DMS53 treated with DMSO at 0.1 percent for 48 hours (cell line): ENCODE data around the gene PRRT4.
A peak's percentile ranks its signal among the peaks of the same experiment; 100 is the strongest.

ENCODE experiments used
- DNase-seq: peaks from one replicate; lab custom pipeline; 2025; ENCODE audit not compliant: unreplicated experiment; lab: John Stamatoyannopoulos, UW

PRRT4 gene

GRCh38 chr7:128395748-128396147 is 34.3 kb upstream of the PRRT4 start:
- no peak for DNase-seq

- DNase-seq = no peak
These were observed 33.5 kb upstream of the PRRT4 start for GRCh38 chr7:128394904-128395496.

GRCh38 chr7:128393526-128394330 is 32.2 kb upstream of the PRRT4 start:
- DNase-seq = no peak

- no peak for DNase-seq
These were observed 31.2 kb upstream of the PRRT4 start for GRCh38 chr7:128392446-128393327.

GRCh38 chr7:128391805-128392204 is 30.3 kb upstream of the PRRT4 start:
- DNase-seq = no peak

GRCh38 chr7:128390871-128391565 is 29.5 kb upstream of the PRRT4 start:
- no peak for DNase-seq

GRCh38 chr7:128389618-128390329 is 28.3 kb upstream of the PRRT4 start:
- DNase-seq = no peak

GRCh38 chr7:128389085-128389617 is 27.7 kb upstream of the PRRT4 start:
- no peak for DNase-seq

GRCh38 chr7:128388145-128388485 is 26.6 kb upstream of the PRRT4 start:
- DNase-seq = no peak

- DNase-seq = peak; percentile 70
These were observed 26.0 kb upstream of the PRRT4 start for GRCh38 chr7:128387216-128388144.

GRCh38 chr7:128385988-128386925 is 24.8 kb upstream of the PRRT4 start:
- no peak for DNase-seq

- DNase-seq = no peak
These were observed 23.2 kb upstream of the PRRT4 start for GRCh38 chr7:128384726-128385125.

- no peak for DNase-seq
These were observed 22.3 kb upstream of the PRRT4 start for GRCh38 chr7:128383776-128384175.

- DNase-seq = no peak
These were observed 19.8 kb upstream of the PRRT4 start for GRCh38 chr7:128381161-128381821.

GRCh38 chr7:128380483-128381106 is 19.1 kb upstream of the PRRT4 start:
- no peak for DNase-seq

GRCh38 chr7:128379900-128380479 is 18.5 kb upstream of the PRRT4 start:
- no peak for DNase-seq

GRCh38 chr7:128378637-128379036 is 17.1 kb upstream of the PRRT4 start:
- DNase-seq = no peak
